GM23338 (cell line): ENCODE results near the gene BBLN. TPM values are rescaled to one million over a fixed set of nuclear protein-coding genes. Genes with fewer than 3 reads are reported as not detected.

Source experiments
- ATAC-seq: fragments of 200-7000 bp; cut with Tn5 transposase; 3 replicates; pipeline ENCODE4 v1.9.1; 2020
- DNase-seq: peaks from one replicate; pipeline ENCODE4 v3.0.0-alpha.2; 2015; ENCODE audit warnings: low spot score
- H2AFZ ChIP-seq: fragments of 200-600 bp; sonication (generic); 2 replicates; pipeline ENCODE4 v1.8.0; 2016; ENCODE audit warnings: antibody characterized with exemption, mild to moderate bottlenecking, moderate library complexity
- H3F3A ChIP-seq: fragments of 200-600 bp; sonication (generic); replicated peaks from 2 replicates; pipeline ENCODE4 v1.8.0; 2017; ENCODE audit warnings: antibody characterized with exemption, mixed run types, low read depth
- H3K27ac ChIP-seq: fragments of 200-600 bp; sonication (generic); 2 replicates; pipeline ENCODE4 v1.6.1; 2016; ENCODE audit warnings: low read depth
- H3K27me3 ChIP-seq: fragments of 200-600 bp; sonication (generic); 2 replicates; pipeline ENCODE4 v1.8.0; 2016; ENCODE audit warnings: mild to moderate bottlenecking, mixed run types, moderate library complexity; ENCODE audit not compliant: insufficient read depth
- H3K36me3 ChIP-seq: fragments of 200-600 bp; sonication (generic); 2 replicates; pipeline ENCODE4 v1.8.0; 2016; ENCODE audit warnings: mild to moderate bottlenecking; ENCODE audit not compliant: insufficient read depth
- H3K4me1 ChIP-seq: fragments of 200-600 bp; sonication (generic); 2 replicates; pipeline ENCODE4 v1.8.0; 2016; ENCODE audit warnings: mild to moderate bottlenecking, moderate library complexity; ENCODE audit not compliant: insufficient read depth
- H3K4me2 ChIP-seq: fragments of 200-600 bp; sonication (generic); 2 replicates; pipeline ENCODE4 v1.7.1; 2017; ENCODE audit warnings: mixed run types
- H3K4me3 ChIP-seq: fragments of 200-600 bp; sonication (generic); 2 replicates; pipeline ENCODE4 v1.6.1; 2016; ENCODE audit warnings: mixed run types
- H3K79me2 ChIP-seq: fragments of 200-600 bp; sonication (generic); replicated peaks from 2 replicates; pipeline ENCODE4 v1.8.0; 2017; ENCODE audit warnings: mild to moderate bottlenecking; ENCODE audit not compliant: insufficient read depth
- H3K9me2 ChIP-seq: fragments of 200-600 bp; sonication (generic); 2 replicates; pipeline ENCODE4 v1.8.0; 2017; ENCODE audit not compliant: insufficient read depth
- H4K20me1 ChIP-seq: fragments of 200-600 bp; sonication (generic); replicated peaks from 2 replicates; pipeline ENCODE4 v1.8.0; 2017; ENCODE audit warnings: mild to moderate bottlenecking; ENCODE audit not compliant: insufficient read depth
- H3K27ac Mint-ChIP-seq: 2 replicates; pipeline ENCODE4 v1.8.0; 2020; ENCODE audit warnings: inconsistent platforms, mild to moderate bottlenecking, moderate library complexity, mixed read lengths
- H3K27me3 Mint-ChIP-seq: 3 replicates; pipeline ENCODE4 v1.8.0; 2022; ENCODE audit warnings: low read depth, mild to moderate bottlenecking, moderate library complexity, mixed read lengths, inconsistent platforms; ENCODE audit not compliant: insufficient read depth, poor library complexity
- H3K36me3 Mint-ChIP-seq: 3 replicates; pipeline ENCODE4 v1.8.0; 2021; ENCODE audit warnings: low read depth, mild to moderate bottlenecking, inconsistent platforms, moderate library complexity, mixed read lengths
- H3K4me1 Mint-ChIP-seq: 3 replicates; pipeline ENCODE4 v1.8.0; 2020; ENCODE audit warnings: mild to moderate bottlenecking, inconsistent platforms, mixed read lengths
- H3K4me3 Mint-ChIP-seq: 3 replicates; pipeline ENCODE4 v1.8.0; 2021; ENCODE audit warnings: moderate library complexity, mild to moderate bottlenecking, inconsistent platforms, mixed read lengths
- H3K9me3 Mint-ChIP-seq: 3 replicates; pipeline ENCODE4 v1.8.0; 2020; ENCODE audit warnings: moderate library complexity, mild to moderate bottlenecking, inconsistent platforms, mixed read lengths
- ETS1 ChIP-seq: IDR thresholded peaks from 2 replicates; pipeline ENCODE4 v1.6.1; 2016; ENCODE audit warnings: antibody characterized with exemption
- EZH2phosphoT487 ChIP-seq: fragments of 200-600 bp; sonication (generic); IDR thresholded peaks from one replicate; pipeline ENCODE4 v1.8.1; 2018; ENCODE audit warnings: antibody characterized with exemption; ENCODE audit not compliant: unreplicated experiment
- STAT1 ChIP-seq: IDR thresholded peaks from one replicate; pipeline ENCODE4 v1.6.1; 2016; ENCODE audit warnings: antibody characterized with exemption; ENCODE audit not compliant: unreplicated experiment
- polyA plus RNA-seq: library from polyadenylated mRNA; unstranded; fragments of >200 nt; fragmentation: Nextera tagmentation; extraction: Ambion mirVana; gene quantifications from 2 replicates; pipeline ENCODE4 v1.2.1, GENCODE V29; 2016
- total RNA-seq: library from RNA; depleted of rRNA; stranded (reverse); fragments of >200 nt; shearing (Covaris generic); gene quantifications from 2 replicates; pipeline ENCODE4 v1.2.3, GENCODE V29; 2014

BBLN gene
- total and polyA plus RNA-seq, 2 experiments from 2014 or later: 171 to 246 TPM

- no peak for DNase-seq
- Histone ChIP-seq H3K36me3 (no peaks in the 10 kb centered on the region), H3K27me3 (no peaks in the 10 kb centered on the region), H3F3A (no peaks in the 10 kb centered on the region), H2AFZ (no peak overlapping the region), H3K4me3 (no peak overlapping the region), H3K79me2 (no peaks in the 10 kb centered on the region), H3K4me2 (no peak overlapping the region), H3K4me1 (peaks cover 3% of the 10 kb centered on the region), H3K27ac (no peak overlapping the region), H4K20me1 (no peaks in the 10 kb centered on the region), H3K9me2 (no peaks in the 10 kb centered on the region)
- Mint-ChIP-seq H3K9me3 (no peaks in the 10 kb centered on the region), H3K4me3 (no peak overlapping the region), H3K27ac (no peak overlapping the region), H3K36me3 (no peaks in the 10 kb centered on the region), H3K4me1 (peaks cover 10% of the 10 kb centered on the region), H3K27me3 (peaks cover 11% of the 10 kb centered on the region)
- TF ChIP-seq ETS1: no peak
- ATAC-seq: no peak
Measured at GRCh38 chr9:128146591-128147120, 13.4 kb upstream of the BBLN start.

- no peak for ATAC-seq
Measured at GRCh38 chr9:128148509-128149000, 11.5 kb upstream of the BBLN start.

GRCh38 chr9:128149001-128149701, 10.9 kb upstream of the BBLN start, which contains the start of gene LCN2:
TSS of gene LCN2 (plus strand) at chr9:128149453. CDS start at chr9:128149526, 73 bp downstream.
- Histone ChIP-seq H3K4me3 (peak within 1 kb of the TSS; percentile 41; the same call in 1 of the 2 replicates), H3K36me3 (no peaks in the 10 kb centered on the region), H3K4me2 (peak within 1 kb of the TSS; percentile 68), H3K27me3 (no peaks in the 10 kb centered on the region), H3K4me1 (peaks cover 3% of the 10 kb centered on the region), H3K9me2 (no peaks in the 10 kb centered on the region), H3K79me2 (no peaks in the 10 kb centered on the region), H2AFZ (peak within 1 kb of the TSS; percentile 96), H3K27ac (no peak within 1 kb of the TSS), H3F3A (no peaks in the 10 kb centered on the region), H4K20me1 (no peaks in the 10 kb centered on the region)
- Mint-ChIP-seq H3K27me3 (peaks cover 11% of the 10 kb centered on the region), H3K4me1 (peaks cover 10% of the 10 kb centered on the region), H3K4me3 (no peak within 1 kb of the TSS), H3K36me3 (no peaks in the 10 kb centered on the region), H3K27ac (no peak within 1 kb of the TSS), H3K9me3 (no peaks in the 10 kb centered on the region)
- DNase-seq: no peak
- no peak for ATAC-seq
- no peak for TF ChIP-seq ETS1

More at GRCh38 chr9:128148509-128149000, 11.5 kb upstream of the BBLN start:
- H3K4me3 Mint-ChIP-seq: no peak overlapping the region
- Histone ChIP-seq H3K36me3 (no peaks in the 10 kb centered on the region), H4K20me1 (no peaks in the 10 kb centered on the region), H3K79me2 (no peaks in the 10 kb centered on the region), H3K4me2 (no peak overlapping the region), H3K27ac (no peak overlapping the region), H3K9me2 (no peaks in the 10 kb centered on the region), H3K4me3 (no peak overlapping the region), H3K27me3 (no peaks in the 10 kb centered on the region), H3K4me1 (peaks cover 3% of the 10 kb centered on the region), H3F3A (no peaks in the 10 kb centered on the region), H2AFZ (no peak overlapping the region)
- no peaks in the 10 kb centered on the region for H3K9me3 Mint-ChIP-seq
- no peak for DNase-seq
- peaks cover 10% of the 10 kb centered on the region for H3K4me1 Mint-ChIP-seq
- H3K27me3 Mint-ChIP-seq: peaks cover 11% of the 10 kb centered on the region
- H3K27ac Mint-ChIP-seq: no peak overlapping the region
- TF ChIP-seq STAT1 (no peak), EZH2phosphoT487 (no peak), ETS1 (no peak)
- no peaks in the 10 kb centered on the region for H3K36me3 Mint-ChIP-seq
